Liver (tissue), 9 donors: ENCODE results near the gene KAZN. TPM values are rescaled to one million over a fixed set of nuclear protein-coding genes. Genes with fewer than 3 reads are reported as not detected.

Experiments
- DNase-seq: peaks from one replicate; pipeline ENCODE4 v3.0.0-alpha.2; 2017; ENCODE audit warnings: low spot score
- H3K27ac ChIP-seq, 2 donors: one replicate each; pipeline ENCODE4 v1.7.0; 2013; ENCODE audit warnings: inconsistent platforms in 2 of 2, low read length in 2 of 2, control low read depth in 1 of 2, low read depth in 1 of 2, mild to moderate bottlenecking in 1 of 2
- H3K27me3 ChIP-seq, 4 donors: one replicate each; pipeline versions ENCODE4 v1.6.1 to v1.7.0; 2013; ENCODE audit warnings: low read length in 3 of 4, inconsistent platforms in 1 of 4, mild to moderate bottlenecking in 1 of 4, moderate library complexity in 1 of 4; ENCODE audit not compliant: control insufficient read depth in 4 of 4, insufficient read depth in 4 of 4
- H3K36me3 ChIP-seq, 4 donors: one replicate each; pipeline versions ENCODE4 v1.6.1 to v1.7.0; 2013; ENCODE audit warnings: low read length in 3 of 4, mild to moderate bottlenecking in 3 of 4, low read depth in 1 of 4, moderate library complexity in 1 of 4; ENCODE audit not compliant: control insufficient read depth in 4 of 4, insufficient read depth in 3 of 4
- H3K4me1 ChIP-seq, 4 donors: one replicate each; pipeline versions ENCODE4 v1.6.1 to v1.7.0; 2013; ENCODE audit warnings: low read length in 3 of 4, mild to moderate bottlenecking in 3 of 4, moderate library complexity in 1 of 4; ENCODE audit not compliant: control insufficient read depth in 4 of 4, insufficient read depth in 4 of 4
- H3K4me3 ChIP-seq, 3 donors: one replicate each; pipeline versions ENCODE4 v1.6.1 to v1.7.0; 2013; ENCODE audit warnings: low read length in 3 of 3, control low read depth in 1 of 3, low read depth in 1 of 3, mild to moderate bottlenecking in 1 of 3
- H3K9ac ChIP-seq, 2 donors: one replicate each; pipeline ENCODE4 v1.7.0; 2013; ENCODE audit warnings: low read length in 2 of 2, mild to moderate bottlenecking in 2 of 2, moderate library complexity in 2 of 2, control low read depth in 1 of 2, low read depth in 1 of 2
- H3K9me3 ChIP-seq, 4 donors: one replicate each; pipeline versions ENCODE4 v1.6.1 to v1.7.0; 2013; ENCODE audit warnings: low read length in 3 of 4; ENCODE audit not compliant: control insufficient read depth in 4 of 4
- EGR1 ChIP-seq, 2 donors: IDR thresholded peaks; 2 replicates each; pipeline ENCODE4 v1.6.1; 2016 to 2018; ENCODE audit warnings: antibody characterized with exemption in 2 of 2, low read depth in 2 of 2
- FOXA1 ChIP-seq: IDR thresholded peaks from 2 replicates; pipeline ENCODE4 v1.6.1; 2016; ENCODE audit warnings: antibody characterized with exemption
- FOXA2 ChIP-seq: IDR thresholded peaks from 2 replicates; pipeline ENCODE4 v1.6.1; 2016; ENCODE audit warnings: antibody characterized with exemption
- GABPA ChIP-seq, 2 donors: IDR thresholded peaks in 1 of 2; conservative IDR thresholded peaks in 1 of 2; 2 replicates each; pipeline ENCODE4 v1.6.1; 2016; ENCODE audit warnings: antibody characterized with exemption in 2 of 2, mild to moderate bottlenecking in 1 of 2, moderate library complexity in 1 of 2
- HNF4G ChIP-seq: IDR thresholded peaks from 2 replicates; pipeline ENCODE4 v1.6.1; 2016; ENCODE audit warnings: antibody characterized with exemption
- JUND ChIP-seq, 2 donors: IDR thresholded peaks; 2 replicates each; pipeline ENCODE4 v1.6.1; 2016; ENCODE audit warnings: antibody characterized with exemption in 2 of 2
- NR2F2 ChIP-seq: IDR thresholded peaks from 2 replicates; pipeline ENCODE4 v1.6.1; 2016; ENCODE audit warnings: antibody characterized with exemption
- RAD21 ChIP-seq, 2 donors: IDR thresholded peaks; 2 replicates each; pipeline ENCODE4 v1.6.1; 2016; ENCODE audit warnings: antibody characterized with exemption in 2 of 2, mild to moderate bottlenecking in 2 of 2
- SP1 ChIP-seq: IDR thresholded peaks from 2 replicates; pipeline ENCODE4 v1.6.1; 2018; ENCODE audit warnings: antibody characterized with exemption, mild to moderate bottlenecking
- YY1 ChIP-seq: IDR thresholded peaks from 2 replicates; pipeline ENCODE4 v1.6.1; 2016; ENCODE audit warnings: antibody characterized with exemption, mild to moderate bottlenecking
- WGBS: extraction: QIAGEN DNeasy Blood & Tissue Kit; methylation state at CpG from one replicate; pipeline ENCODE4 v1.1.7; 2013; 5-methylcytosine and 5-hydroxymethylcytosine counted together
- polyA plus RNA-seq, 2 donors: library from polyadenylated mRNA; stranded (reverse) in 1 of 2; unstranded in 1 of 2; fragments of 200-250 nt in 1 of 2; fragments of >200 nt in 1 of 2; fragmentation: Nextera tagmentation in 1 of 2; extraction: Ambion mirVana in 1 of 2; gene quantifications; one replicate each; pipeline versions ENCODE4 v1.2.1 to v1.2.3, GENCODE V29; 2013 to 2015
- total RNA-seq, 2 donors: library from RNA; depleted of rRNA; stranded (reverse); fragments of >200 nt; gene quantifications; one replicate each; pipeline ENCODE4 v1.2.3, GENCODE V29; 2014
- TF ChIP-seq, protein P1 (sequence below): fragments of 150-350 bp; IDR thresholded peaks from 2 replicates; pipeline ENCODE4 v1.5.1; 2017; ENCODE audit warnings: improper control_type of control experiment, low read depth, low read length; ENCODE audit not compliant: missing input control
- TF ChIP-seq, protein P2 (sequence below): IDR thresholded peaks from 2 replicates; pipeline ENCODE4 v1.6.1; 2016; ENCODE audit warnings: antibody characterized with exemption
- TF ChIP-seq, protein P3 (sequence below): IDR thresholded peaks from 2 replicates; pipeline ENCODE4 v1.6.1; 2016; ENCODE audit warnings: antibody characterized with exemption
- TF ChIP-seq, protein P4 (sequence below): IDR thresholded peaks from 2 replicates; pipeline ENCODE4 v1.6.1; 2016; ENCODE audit warnings: antibody characterized with exemption, mild to moderate bottlenecking
- TF ChIP-seq, protein P5 (sequence below): IDR thresholded peaks from 2 replicates; pipeline ENCODE4 v1.6.1; 2016; ENCODE audit warnings: antibody characterized with exemption
- donor health status: healthy.
- donor health status: healthy.
- donor health status: healthy.
- donor health status: healthy.
- donor health status: healthy.

The KAZN gene
- total and polyA plus RNA-seq, 4 donors, result 1.9 to 6.9 (median 2.4) TPM

DNA sequence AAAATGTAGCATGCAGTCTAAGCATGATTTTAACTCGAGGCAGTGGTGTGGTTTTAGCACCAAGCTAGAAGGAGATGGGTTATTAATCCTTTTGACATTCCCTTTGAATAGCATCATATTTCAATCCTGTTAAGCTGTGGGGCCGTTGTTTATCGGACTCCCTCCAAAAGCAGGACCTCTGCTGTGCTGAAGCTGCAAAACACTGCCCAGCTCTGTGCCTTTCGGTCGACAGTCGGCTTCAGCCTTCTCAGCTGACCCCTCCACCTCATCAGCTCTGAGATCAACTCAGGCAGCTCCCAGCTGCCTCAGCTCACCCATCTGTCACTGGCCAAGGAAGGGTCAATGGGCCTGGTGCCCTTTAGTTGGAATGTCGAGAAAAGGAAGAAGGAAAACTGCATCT, 95.5 kb downstream of the KAZN start:
- Histone ChIP-seq H3K27me3 (peaks cover 0 to 9% (median 3%) of the 10 kb centered on the region in 4 donors), H3K9ac (no peak overlapping the region), H3K4me3 (no peak overlapping the region), H3K36me3 (no peaks in the 10 kb centered on the region), H3K9me3 (no peaks in the 10 kb centered on the region), H3K27ac (no peak overlapping the region), H3K4me1 (no peaks in the 10 kb centered on the region)
- DNase-seq, result no peak
- TF ChIP-seq HNF4G (no peak), EGR1 (IDR thresholded peaks at IDR 0.05; ENCODE audit: low read depth in 2 of 2) (no peak), GABPA (IDR thresholded peaks at IDR 0.05 in 1 of 2, conservative IDR thresholded peaks at IDR 0.05 in 1 of 2) (no peak)
- TF ChIP-seq, protein P1, sequence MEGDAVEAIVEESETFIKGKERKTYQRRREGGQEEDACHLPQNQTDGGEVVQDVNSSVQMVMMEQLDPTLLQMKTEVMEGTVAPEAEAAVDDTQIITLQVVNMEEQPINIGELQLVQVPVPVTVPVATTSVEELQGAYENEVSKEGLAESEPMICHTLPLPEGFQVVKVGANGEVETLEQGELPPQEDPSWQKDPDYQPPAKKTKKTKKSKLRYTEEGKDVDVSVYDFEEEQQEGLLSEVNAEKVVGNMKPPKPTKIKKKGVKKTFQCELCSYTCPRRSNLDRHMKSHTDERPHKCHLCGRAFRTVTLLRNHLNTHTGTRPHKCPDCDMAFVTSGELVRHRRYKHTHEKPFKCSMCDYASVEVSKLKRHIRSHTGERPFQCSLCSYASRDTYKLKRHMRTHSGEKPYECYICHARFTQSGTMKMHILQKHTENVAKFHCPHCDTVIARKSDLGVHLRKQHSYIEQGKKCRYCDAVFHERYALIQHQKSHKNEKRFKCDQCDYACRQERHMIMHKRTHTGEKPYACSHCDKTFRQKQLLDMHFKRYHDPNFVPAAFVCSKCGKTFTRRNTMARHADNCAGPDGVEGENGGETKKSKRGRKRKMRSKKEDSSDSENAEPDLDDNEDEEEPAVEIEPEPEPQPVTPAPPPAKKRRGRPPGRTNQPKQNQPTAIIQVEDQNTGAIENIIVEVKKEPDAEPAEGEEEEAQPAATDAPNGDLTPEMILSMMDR, result no peak
- TF ChIP-seq, protein P2, sequence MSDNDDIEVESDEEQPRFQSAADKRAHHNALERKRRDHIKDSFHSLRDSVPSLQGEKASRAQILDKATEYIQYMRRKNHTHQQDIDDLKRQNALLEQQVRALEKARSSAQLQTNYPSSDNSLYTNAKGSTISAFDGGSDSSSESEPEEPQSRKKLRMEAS, result no peak
- WGBS, result 52% methylated on average over 7 of the region's 7 CpGs

DNA sequence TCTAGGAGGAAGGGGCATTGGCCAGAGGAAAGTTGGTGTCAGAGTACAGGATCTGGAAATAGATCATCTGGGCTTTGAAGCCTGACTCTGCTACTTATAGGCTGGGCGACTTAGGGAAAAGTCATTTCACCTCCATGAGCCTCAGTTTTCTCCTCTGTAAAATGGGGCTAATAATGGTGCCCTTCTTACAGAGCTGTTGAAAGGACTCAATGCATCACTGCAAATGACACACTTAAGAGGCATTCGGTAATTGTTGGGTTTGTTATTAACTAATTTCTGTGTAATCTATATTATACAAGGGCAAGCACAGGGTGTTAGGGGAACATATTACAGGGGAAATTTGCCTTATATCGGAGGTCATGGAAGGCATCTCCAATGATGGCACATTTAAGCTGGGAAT, 96.1 kb downstream of the KAZN start:
- no peak overlapping the region for H3K4me3 ChIP-seq
- peaks cover 0 to 9% (median 3%) of the 10 kb centered on the region in 4 donors for H3K27me3 ChIP-seq
- no peak for TF ChIP-seq FOXA2
- no peak for TF ChIP-seq RAD21 (IDR thresholded peaks at IDR 0.05)
- TF ChIP-seq SP1, result no peak
- no peak for TF ChIP-seq YY1
- TF ChIP-seq EGR1 (IDR thresholded peaks at IDR 0.05; ENCODE audit: low read depth in 2 of 2), result no peak
- TF ChIP-seq, protein P3, sequence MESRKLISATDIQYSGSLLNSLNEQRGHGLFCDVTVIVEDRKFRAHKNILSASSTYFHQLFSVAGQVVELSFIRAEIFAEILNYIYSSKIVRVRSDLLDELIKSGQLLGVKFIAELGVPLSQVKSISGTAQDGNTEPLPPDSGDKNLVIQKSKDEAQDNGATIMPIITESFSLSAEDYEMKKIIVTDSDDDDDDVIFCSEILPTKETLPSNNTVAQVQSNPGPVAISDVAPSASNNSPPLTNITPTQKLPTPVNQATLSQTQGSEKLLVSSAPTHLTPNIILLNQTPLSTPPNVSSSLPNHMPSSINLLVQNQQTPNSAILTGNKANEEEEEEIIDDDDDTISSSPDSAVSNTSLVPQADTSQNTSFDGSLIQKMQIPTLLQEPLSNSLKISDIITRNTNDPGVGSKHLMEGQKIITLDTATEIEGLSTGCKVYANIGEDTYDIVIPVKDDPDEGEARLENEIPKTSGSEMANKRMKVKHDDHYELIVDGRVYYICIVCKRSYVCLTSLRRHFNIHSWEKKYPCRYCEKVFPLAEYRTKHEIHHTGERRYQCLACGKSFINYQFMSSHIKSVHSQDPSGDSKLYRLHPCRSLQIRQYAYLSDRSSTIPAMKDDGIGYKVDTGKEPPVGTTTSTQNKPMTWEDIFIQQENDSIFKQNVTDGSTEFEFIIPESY, result no peak
- TF ChIP-seq, protein P2, result no peak
- TF ChIP-seq GABPA (IDR thresholded peaks at IDR 0.05 in 1 of 2, conservative IDR thresholded peaks at IDR 0.05 in 1 of 2), result no peak
- TF ChIP-seq NR2F2, result no peak
- TF ChIP-seq, protein P4, sequence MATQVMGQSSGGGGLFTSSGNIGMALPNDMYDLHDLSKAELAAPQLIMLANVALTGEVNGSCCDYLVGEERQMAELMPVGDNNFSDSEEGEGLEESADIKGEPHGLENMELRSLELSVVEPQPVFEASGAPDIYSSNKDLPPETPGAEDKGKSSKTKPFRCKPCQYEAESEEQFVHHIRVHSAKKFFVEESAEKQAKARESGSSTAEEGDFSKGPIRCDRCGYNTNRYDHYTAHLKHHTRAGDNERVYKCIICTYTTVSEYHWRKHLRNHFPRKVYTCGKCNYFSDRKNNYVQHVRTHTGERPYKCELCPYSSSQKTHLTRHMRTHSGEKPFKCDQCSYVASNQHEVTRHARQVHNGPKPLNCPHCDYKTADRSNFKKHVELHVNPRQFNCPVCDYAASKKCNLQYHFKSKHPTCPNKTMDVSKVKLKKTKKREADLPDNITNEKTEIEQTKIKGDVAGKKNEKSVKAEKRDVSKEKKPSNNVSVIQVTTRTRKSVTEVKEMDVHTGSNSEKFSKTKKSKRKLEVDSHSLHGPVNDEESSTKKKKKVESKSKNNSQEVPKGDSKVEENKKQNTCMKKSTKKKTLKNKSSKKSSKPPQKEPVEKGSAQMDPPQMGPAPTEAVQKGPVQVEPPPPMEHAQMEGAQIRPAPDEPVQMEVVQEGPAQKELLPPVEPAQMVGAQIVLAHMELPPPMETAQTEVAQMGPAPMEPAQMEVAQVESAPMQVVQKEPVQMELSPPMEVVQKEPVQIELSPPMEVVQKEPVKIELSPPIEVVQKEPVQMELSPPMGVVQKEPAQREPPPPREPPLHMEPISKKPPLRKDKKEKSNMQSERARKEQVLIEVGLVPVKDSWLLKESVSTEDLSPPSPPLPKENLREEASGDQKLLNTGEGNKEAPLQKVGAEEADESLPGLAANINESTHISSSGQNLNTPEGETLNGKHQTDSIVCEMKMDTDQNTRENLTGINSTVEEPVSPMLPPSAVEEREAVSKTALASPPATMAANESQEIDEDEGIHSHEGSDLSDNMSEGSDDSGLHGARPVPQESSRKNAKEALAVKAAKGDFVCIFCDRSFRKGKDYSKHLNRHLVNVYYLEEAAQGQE, result no peak
- TF ChIP-seq FOXA1, result no peak
- TF ChIP-seq JUND (IDR thresholded peaks at IDR 0.05), result no peak
- TF ChIP-seq, protein P5, sequence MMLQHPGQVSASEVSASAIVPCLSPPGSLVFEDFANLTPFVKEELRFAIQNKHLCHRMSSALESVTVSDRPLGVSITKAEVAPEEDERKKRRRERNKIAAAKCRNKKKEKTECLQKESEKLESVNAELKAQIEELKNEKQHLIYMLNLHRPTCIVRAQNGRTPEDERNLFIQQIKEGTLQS, result no peak
- H3K9me3 ChIP-seq, result no peaks in the 10 kb centered on the region
- no peaks in the 10 kb centered on the region for H3K4me1 ChIP-seq
- no peak overlapping the region for H3K27ac ChIP-seq
- no peak for DNase-seq
- H3K36me3 ChIP-seq, result no peaks in the 10 kb centered on the region
- 76% methylated on average over 3 of the region's 3 CpGs for WGBS
- H3K9ac ChIP-seq, result no peak overlapping the region
